NCI-H748 treated with DMSO at 0.1 percent for 48 hours (cell line): ENCODE data around the gene ENTPD2.

Source experiments
- DNase-seq: peaks from one replicate; lab custom pipeline; 2025; lab: John Stamatoyannopoulos, UW

The ENTPD2 gene

DNA sequence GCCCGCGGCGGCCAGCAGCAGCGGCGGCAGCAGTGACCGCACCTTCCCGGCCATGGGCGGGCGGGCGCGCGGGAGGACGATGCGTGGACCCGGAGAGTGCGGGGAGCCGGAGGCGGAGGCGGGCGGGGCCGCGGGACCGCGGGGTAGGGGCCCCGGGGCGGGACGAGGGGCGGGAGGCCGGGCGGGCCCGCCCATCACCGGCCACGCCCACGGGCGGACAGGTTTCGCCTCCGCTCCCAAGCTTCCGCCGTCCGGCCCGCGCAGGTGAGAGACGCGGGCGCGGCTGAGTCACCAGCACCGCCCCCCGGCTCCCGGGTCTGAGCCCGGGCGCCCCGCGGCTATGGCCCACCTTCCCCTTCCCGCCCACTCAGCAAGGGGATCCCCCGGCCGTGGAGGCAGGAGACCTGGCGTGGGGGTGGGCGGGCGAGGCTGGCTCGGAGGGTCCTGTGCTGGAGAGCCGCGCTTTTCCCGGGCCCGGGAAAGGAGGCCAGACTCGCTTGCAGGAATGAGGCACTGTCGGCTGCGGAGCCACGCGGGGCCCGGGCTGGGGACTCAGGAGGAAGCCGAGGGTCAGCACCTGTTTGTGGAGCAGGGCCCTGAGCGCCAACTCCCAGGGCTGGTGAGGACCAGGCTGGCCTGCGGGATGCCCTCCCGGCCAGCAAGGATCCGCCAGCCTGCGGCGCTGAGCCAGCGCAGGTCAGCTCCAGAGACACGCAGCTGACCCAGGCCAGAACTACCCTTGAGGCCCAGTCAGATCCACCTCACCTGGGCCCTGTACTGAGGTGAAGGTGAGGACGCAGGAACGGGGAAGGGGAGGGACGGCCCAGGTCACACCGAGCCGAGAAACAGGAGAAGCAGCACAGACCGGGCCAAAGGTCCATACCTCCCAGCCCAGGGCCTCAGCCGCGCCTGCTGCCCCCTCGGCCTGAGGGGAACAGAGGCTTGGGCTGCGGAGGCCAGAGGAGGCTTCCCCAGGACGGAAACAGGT, at the start of gene ENTPD2:
Gene ENTPD2 (minus strand): TSS at position 118 of the 988 bp plus-strand sequence. CDS start 64 bp downstream, at position 54.
- no peak for DNase-seq

GRCh38 chr9:137103206-137103999, 49.5 kb upstream of the ENTPD2 start:
- no peak for DNase-seq

DNA sequence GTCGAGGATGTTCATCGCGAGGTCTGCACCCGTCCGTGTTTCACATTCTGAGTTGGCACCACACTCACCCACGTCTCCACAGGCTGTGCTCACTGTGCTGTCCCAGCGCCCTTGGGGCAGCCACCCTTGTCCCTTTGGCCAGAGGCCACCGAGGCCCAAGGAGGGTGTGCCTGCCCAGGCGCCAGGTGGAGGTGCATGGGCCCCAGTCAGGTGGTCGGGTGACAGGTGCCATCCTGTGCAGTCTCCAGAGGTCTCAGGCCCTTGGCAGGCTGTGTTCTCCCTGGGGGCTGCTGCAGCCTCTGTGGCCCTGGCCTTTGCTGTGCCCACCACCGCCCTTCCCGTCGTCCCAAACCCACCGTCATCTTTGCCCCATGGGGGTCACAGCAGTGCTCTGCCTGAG, 45.4 kb upstream of the ENTPD2 start:
- no peak for DNase-seq

DNA sequence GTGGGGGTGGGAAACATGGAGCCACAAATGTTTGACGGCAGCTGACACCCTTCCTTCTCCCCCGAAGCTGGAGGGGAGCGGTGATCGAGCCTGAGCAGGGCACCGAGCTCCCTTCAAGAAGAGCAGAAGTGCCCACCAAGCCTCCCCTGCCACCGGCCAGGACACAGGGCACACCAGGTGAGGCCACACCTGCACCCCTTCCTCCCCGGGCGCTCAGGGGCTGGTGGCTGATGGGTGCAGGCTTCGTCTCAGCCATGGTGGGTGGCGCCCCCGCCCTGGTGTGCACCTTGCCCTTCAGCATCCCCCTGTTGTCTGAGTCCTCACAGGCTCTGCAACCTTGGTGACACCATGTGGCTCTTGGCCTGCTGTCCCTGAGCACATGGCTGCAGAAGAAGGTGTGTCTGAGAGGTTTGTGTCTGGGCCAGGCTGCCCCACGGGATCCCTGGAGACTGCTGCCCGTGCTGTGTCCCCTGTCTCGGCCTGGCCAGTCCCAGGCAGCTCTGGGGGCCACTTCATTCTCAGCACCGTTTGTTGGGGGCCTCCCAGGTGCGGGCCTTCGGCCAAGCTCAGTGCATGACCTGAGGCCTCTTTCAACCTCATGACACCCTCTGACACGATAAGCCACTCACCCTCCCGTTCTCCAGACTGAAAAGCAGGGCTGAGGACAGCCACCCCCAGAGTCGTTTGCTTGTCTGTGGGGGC, 44.1 kb upstream of the ENTPD2 start:
- DNase-seq, result no peak

DNA sequence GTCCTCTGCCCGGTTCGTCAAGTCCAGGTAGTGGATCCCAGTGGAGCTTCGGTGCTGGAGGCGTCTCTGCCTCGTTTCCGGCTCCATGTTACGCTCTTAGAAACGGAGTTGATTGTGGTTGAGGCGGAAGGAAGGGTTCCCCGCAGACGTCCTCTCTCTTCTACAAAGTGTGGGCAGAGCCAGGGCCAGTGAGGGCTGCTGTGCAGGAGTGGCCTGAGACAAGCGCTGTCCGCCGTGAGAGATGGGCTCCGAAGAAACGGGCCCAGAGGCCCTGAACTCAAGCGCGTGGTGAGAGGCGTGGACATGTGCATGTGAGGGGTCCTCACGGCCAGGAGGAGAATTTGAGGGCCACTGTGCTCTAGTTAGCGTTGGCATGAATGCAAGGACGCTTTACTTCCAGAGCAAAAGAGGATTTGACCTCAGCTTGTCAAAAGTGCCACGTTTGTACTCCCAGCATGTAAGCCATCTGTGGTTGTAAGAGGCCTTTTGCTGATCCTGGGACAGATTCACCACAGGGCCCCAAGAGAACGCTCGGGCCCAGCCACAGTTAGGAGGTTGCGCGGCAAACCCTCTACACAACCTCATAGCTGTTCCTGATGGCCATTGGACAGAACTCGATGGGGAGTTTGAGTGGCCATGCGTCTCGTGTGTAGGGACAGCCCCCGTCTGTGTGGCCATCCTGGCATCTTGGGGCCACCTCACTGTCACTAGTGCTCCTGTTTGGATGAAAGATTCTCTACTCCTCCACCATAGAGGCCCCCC, 43.1 kb upstream of the ENTPD2 start:
- no peak for DNase-seq

DNA sequence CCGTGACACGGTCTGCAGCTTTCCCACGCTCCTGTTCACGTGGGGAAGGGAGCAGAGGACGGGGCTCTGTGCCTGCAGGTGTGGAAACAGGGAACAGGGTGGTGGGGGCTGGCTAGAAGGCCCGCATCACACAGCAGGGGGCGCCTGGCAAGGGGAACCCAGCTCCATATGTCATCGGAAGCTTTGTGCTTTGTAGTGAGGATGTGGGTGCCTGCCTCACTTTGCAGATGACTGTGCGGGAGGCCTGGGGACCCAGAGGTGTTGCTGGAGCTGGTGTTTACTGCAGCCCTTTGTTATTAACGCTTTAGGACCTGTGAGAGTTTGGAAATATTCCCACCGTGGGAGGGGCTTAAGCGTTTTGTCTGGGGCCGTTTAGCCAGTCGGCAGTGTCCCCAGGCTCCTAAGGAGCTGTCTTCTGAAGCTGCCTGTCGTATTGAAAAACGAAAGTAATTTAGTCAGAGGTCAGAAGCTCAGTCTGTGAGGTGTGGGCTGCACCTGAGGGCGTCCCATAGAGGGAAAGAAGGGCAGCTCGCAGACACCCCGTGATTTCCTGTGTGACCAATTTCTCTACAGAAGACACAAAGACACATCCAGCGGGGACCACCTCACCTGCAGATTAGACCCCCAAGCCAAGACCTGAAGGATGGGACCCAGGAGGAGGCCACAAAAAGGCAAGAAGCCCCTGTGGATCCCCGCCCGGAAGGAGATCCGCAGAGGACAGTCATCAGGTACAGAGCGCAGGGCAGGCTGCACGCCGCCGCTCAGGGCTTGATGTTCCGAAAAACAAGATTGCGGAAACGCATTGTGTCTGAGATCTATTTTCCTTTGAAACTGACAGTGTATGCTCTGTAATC, 42.0 kb upstream of the ENTPD2 start:
- DNase-seq, result no peak

DNA sequence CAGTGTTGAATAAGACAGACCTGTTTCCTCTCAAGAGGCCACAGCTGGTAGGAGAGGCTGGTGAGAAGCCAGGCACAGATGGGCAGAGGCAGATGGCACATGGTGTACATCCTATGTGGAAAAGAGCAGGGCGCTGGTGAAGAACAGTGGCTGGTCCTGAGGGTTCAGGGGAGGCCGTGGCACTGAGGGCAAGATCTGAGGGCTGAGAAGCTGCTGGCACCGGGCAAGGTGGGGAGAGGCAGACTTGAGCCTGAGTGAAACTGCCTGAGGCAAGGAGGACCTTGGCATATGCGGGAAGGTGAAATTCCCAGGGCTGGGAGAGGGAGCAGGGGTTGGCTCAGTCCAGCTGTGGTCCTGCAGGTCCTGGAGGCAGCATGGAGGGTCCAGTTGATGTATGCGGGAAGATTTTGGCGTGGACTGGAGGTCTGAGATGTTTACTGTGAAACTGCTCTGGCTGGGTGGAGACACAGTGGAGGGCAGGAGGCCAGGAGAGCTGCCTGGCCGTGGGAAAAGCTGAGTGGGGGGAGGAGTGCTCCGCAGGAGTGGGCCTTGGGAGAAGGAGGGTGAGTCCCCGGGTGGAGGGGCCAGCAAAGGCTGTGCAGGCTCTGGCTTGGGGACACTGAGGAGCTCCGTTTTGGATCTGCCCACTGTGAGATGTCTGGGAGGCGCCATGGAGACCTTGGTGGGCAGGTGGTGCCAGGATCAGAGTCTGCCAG, 35.5 kb upstream of the ENTPD2 start:
- DNase-seq, result no peak

DNA sequence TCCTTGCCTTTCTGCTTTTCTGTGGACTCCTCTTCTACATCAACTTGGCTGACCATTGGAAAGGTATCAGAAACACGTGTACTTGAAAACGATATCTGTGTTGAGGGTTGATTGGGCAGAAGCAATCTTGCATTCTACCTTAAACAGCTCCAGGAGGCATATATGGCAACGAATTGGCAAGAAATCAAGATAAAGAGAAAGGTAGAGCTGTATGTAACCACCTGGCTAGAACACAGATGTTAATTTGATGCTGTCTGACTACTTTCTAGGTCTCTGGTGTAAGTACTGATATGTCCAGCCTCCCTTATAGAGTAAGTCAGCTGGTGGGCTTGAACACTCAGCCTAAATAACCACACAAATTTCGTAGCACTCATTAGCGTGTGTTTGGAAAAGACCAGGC, 34.3 kb upstream of the ENTPD2 start:
- DNase-seq, result no peak

- no peak for DNase-seq
These were observed 33.6 kb upstream of the ENTPD2 start for GRCh38 chr9:137087409-137087925.

DNA sequence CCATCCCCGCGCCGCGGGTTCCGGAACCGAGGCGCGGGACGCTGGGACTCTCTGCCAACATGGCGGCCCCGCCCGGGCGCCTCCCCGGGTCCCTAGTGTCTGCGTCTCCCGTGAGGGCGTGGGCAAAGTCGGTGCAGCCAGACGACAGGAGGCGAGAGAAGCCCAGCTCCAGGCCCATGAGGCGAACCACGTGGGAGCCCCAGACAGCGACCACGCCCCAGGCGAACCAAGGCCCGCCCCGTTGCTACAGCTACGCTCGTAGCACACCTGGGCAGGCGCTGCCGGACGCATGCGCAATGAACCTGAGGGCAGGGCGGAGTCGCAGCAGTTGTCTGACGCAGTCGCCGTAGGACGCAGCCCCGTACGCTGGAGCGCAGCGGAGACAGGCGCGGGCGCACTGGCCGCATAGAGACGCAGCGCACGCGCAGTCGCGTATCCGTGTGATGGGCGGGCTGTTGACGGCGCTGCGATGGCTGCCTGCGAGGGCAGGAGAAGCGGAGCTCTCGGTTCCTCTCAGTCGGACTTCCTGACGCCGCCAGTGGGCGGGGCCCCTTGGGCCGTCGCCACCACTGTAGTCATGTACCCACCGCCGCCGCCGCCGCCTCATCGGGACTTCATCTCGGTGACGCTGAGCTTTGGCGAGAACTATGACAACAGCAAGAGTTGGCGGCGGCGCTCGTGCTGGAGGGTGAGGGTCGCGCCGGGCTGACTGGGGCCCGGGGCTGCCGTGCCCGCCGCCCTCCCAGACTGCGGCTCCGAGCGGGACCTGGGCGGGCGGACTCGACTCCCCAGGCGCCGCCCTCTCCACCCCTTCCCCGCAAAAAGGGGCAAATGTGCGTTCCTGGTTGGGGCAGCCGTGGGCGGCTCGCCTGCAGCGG, 32.9 kb upstream of the ENTPD2 start, which contains the start of gene MAN1B1:
Gene MAN1B1 (plus strand): TSS at position 455 of the 878 bp plus-strand sequence. CDS start 15 bp downstream, at position 470.
- DNase-seq, result peak; percentile 96

DNA sequence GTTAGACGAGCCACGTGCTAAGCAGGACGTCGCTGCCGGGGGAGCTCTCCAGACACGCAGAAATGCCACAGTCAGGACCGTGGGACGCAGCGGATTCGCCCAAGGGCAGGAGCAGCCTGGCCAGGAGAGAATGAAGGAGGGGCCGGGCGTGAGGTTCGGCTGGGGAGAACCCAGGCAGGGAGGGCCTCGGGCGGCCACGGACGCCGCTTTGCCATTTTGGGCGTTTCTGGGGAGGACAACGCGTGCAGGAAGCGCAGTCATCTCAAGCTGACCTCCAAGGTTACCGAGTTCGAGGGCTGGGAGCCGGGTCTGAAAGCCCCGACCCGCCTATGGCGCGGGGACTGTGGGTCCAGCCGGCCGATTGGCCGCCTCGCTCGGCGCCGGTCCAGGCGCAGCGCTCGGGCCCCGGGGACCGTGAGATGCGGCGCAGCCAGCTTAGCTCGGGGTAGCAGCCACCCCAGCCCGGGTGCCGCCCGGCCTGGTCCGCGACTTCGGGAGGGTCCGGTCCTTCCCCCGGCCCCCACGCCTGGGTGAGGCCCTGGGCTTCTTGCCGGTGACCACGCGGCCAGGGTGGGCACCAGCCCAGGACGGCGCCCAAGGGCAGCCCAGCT, 32.2 kb upstream of the ENTPD2 start:
- no peak for DNase-seq

- DNase-seq, result no peak
These were observed 30.7 kb upstream of the ENTPD2 start for GRCh38 chr9:137084526-137084925.

GRCh38 chr9:137083394-137084004, 29.6 kb upstream of the ENTPD2 start:
- DNase-seq, result no peak

- no peak for DNase-seq
These were observed 29.0 kb upstream of the ENTPD2 start for GRCh38 chr9:137082925-137083290.

- DNase-seq, result no peak
These were observed 28.5 kb upstream of the ENTPD2 start for GRCh38 chr9:137082222-137082924.

- DNase-seq, result no peak
These were observed 26.6 kb upstream of the ENTPD2 start for GRCh38 chr9:137080260-137081122.
